Heart left ventricle (tissue), 16 donors: Measurements from ENCODE around the gene CLMN. TPM values are rescaled to one million over a fixed set of nuclear protein-coding genes. Genes with fewer than 3 reads are reported as not detected.
A peak's percentile ranks its signal among the peaks of the same experiment; 100 is the strongest.

Experiments used
- ATAC-seq, 4 donors: fragments of 200-7000 bp; cut with Tn5 transposase; one replicate each; pipeline ENCODE4 v1.9.1; 2020 to 2022; ENCODE audit warnings: moderate library complexity in 4 of 4, mild to moderate bottlenecking in 3 of 4, moderate number of reproducible peaks in 1 of 4
- DNase-seq, 5 donors: peaks; one replicate each; pipeline ENCODE4 v3.0.0-alpha.2; 2020
- H3K27ac ChIP-seq, 12 donors: fragments of 200-600 bp; sonication (generic) in 4 of 12; one replicate each; pipeline versions ENCODE4 v1.5.0 to v1.8.0; 2016 to 2022; ENCODE audit warnings: mild to moderate bottlenecking in 2 of 12
- H3K27me3 ChIP-seq, 9 donors: fragments of 200-600 bp; sonication (generic) in 2 of 9; one replicate each; pipeline versions ENCODE4 v1.5.1 to v1.8.0; 2016 to 2022; ENCODE audit warnings: mild to moderate bottlenecking in 3 of 9
- H3K36me3 ChIP-seq, 9 donors: fragments of 200-600 bp; sonication (generic) in 2 of 9; one replicate each; pipeline versions ENCODE4 v1.5.0 to v1.8.0; 2018 to 2022; ENCODE audit warnings: mild to moderate bottlenecking in 2 of 9
- H3K4me1 ChIP-seq, 12 donors: fragments of 200-600 bp; sonication (generic) in 4 of 12; one replicate each; pipeline versions ENCODE4 v1.5.0 to v1.8.0; 2016 to 2022; ENCODE audit warnings: mild to moderate bottlenecking in 3 of 12
- H3K4me3 ChIP-seq, 12 donors: fragments of 200-600 bp; sonication (generic) in 4 of 12; one replicate each; pipeline versions ENCODE4 v1.5.0 to v1.8.0; 2017 to 2022; ENCODE audit warnings: mild to moderate bottlenecking in 9 of 12, moderate library complexity in 4 of 12
- H3K9me3 ChIP-seq, 12 donors: fragments of 200-600 bp; sonication (generic) in 4 of 12; one replicate each; pipeline versions ENCODE4 v1.5.0 to v1.8.0; 2016 to 2022; ENCODE audit warnings: mild to moderate bottlenecking in 1 of 12
- POLR2A ChIP-seq, 2 donors: fragments of 450-650 bp; IDR thresholded peaks; one replicate each; pipeline ENCODE4 v1.6.1; 2017; ENCODE audit warnings: antibody characterized with exemption in 2 of 2, mild to moderate bottlenecking in 2 of 2, moderate library complexity in 2 of 2
- WGBS, 4 donors: extraction: QIAGEN DNeasy Blood & Tissue Kit in 2 of 4; methylation state at CpG; one replicate each; pipeline versions ENCODE4 v1.1.5 to v1.1.7; 2013 to 2018; 5-methylcytosine and 5-hydroxymethylcytosine counted together
- intact Hi-C, 10 donors: fragments of 100-400 bp; cut with DNase I; formaldehyde crosslinking; loops; one replicate each; pipeline versions ENCODE4 v1.11.1 to v1.14.2; 2022
- polyA plus RNA-seq, 2 donors: library from polyadenylated mRNA; stranded (reverse); fragments of 200-250 nt; gene quantifications; one replicate each; pipeline ENCODE4 v1.2.3, GENCODE V29; 2013
- total RNA-seq, 9 donors: library from RNA; depleted of rRNA in 2 of 9; stranded (reverse); fragments of >200 nt in 2 of 9; fragmentation: NEBNext Ultra II Directional in 3 of 9; extraction: Animal tissue kit (Norgen Biotek cat#: 25700) in 3 of 9; gene quantifications; one replicate each; pipeline versions ENCODE4 v1.1.0 to v1.2.4, GENCODE V29; 2016 to 2023
- TF ChIP-seq, protein P1 (sequence below), 12 donors: fragments of 200-600 bp; sonication (generic) in 4 of 12; IDR thresholded peaks; one replicate each; pipeline versions ENCODE4 v1.5.0 to v1.8.0; 2018 to 2022; ENCODE audit warnings: antibody characterized with exemption in 12 of 12, mild to moderate bottlenecking in 5 of 12
- donor health status: ischemic (EF 13 %, LVEDD 7.1; RV severe dilation, severe dysfunction).
- donor health status: healthy with polysubstance abuse.
- donor health status: DM: no; HTN: yes; CAD: no.
- donor health status: DM: no; HTN: no; CAD: no.
- donor health status: ischemic (EF 25% LVEDD 6.9; RV normal size, moderate dysfunction).
- donor health status: ischemic (EF 25% LVEDD 5.7; RV mildly dilated, moderate dysfunction).
- donor health status: healthy.
- donor health status: DM: yes; HTN: yes; CAD: no.
- donor health status: ischemic (EF 35%, LVEDD 5.7; RV mildly dilated, moderate dysfunction).
- donor health status: nonischemic (EF 11% LVEDD 7.7; RV severe dilation, severe dysfunction).
- donor health status: DM: yes; HTN: yes; CAD: no.
- donor health status: PGD.
- donor health status: ischemic (EF 29% LVEDD 5.4; RV normal size, mild dysfunction).
- donor health status: nonischemic (EF 23%, LVEDD 6.1; RV moderate dilation, normal function).

Gene CLMN
- total and polyA plus RNA-seq, 11 donors: 3.1 to 10.2 (median 6.7) TPM

DNA sequence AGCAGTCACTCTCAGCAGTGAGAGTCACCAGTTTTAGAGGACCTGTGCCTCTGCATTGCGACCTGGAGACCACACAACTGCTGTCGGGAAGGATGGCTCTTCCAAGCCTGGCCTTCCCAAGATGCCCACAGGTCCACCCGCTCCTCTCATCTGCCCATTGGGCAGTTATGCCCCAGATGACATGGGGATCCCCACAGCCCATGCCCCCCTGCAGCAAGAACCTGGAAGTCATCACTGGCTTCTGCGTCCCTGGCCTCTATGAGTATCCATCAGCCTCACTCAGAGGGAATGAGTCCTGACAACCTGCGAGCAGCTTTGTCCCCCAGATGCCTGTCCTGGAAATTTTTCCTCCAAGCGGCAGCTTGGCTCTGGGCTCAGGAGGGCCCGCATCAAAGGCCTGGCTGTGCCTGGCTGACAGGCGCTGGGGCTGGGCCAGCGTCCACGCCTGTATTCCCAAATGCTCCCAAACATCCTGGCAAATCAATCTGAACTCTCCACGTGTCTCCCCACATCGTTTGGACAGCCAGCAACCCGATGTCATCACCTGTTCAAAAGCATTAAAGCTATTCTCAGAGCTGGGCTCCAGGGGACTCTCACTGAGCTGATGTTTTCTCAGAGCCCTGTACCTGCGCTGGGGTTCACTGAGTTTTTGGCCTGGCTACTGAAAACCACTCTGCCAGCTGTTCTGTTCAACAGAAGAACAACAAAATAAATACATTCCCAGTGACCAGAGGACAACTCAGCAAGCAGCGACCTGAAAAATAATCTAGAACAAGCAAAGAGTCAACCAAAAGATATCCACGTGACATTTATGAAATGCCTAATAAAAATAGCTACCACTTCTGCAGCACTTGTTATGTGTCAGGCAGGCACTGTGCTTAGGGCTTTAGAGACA lies 57.8 kb downstream of the CLMN start:
- no peaks in the 10 kb centered on the region for H3K27me3 ChIP-seq
- intact Hi-C loops: no loop called here
- peaks cover 0 to 7% (median 0%) of the 10 kb centered on the region in 12 donors for H3K9me3 ChIP-seq
- TF ChIP-seq POLR2A (IDR thresholded peaks at IDR 0.05): no peak
- TF ChIP-seq, protein P1, sequence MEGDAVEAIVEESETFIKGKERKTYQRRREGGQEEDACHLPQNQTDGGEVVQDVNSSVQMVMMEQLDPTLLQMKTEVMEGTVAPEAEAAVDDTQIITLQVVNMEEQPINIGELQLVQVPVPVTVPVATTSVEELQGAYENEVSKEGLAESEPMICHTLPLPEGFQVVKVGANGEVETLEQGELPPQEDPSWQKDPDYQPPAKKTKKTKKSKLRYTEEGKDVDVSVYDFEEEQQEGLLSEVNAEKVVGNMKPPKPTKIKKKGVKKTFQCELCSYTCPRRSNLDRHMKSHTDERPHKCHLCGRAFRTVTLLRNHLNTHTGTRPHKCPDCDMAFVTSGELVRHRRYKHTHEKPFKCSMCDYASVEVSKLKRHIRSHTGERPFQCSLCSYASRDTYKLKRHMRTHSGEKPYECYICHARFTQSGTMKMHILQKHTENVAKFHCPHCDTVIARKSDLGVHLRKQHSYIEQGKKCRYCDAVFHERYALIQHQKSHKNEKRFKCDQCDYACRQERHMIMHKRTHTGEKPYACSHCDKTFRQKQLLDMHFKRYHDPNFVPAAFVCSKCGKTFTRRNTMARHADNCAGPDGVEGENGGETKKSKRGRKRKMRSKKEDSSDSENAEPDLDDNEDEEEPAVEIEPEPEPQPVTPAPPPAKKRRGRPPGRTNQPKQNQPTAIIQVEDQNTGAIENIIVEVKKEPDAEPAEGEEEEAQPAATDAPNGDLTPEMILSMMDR (IDR thresholded peaks at IDR 0.05): no peak
- no peak overlapping the region for H3K4me3 ChIP-seq
- peak overlapping the region in 11 of 12 donors; percentile 28 to 70 (median 49) for H3K27ac ChIP-seq
- DNase-seq: peak in 2 of 5 donors; percentile 45 to 64
- ATAC-seq: peak; percentile 38 to 68 (median 53)
- H3K4me1 ChIP-seq: peaks cover 9 to 57% (median 34%) of the 10 kb centered on the region in 12 donors
- H3K36me3 ChIP-seq: no peaks in the 10 kb centered on the region
- 40 to 52% (median 45%) methylated on average over 15 to 16 of the region's 16 CpGs for WGBS, 4 donors

DNA sequence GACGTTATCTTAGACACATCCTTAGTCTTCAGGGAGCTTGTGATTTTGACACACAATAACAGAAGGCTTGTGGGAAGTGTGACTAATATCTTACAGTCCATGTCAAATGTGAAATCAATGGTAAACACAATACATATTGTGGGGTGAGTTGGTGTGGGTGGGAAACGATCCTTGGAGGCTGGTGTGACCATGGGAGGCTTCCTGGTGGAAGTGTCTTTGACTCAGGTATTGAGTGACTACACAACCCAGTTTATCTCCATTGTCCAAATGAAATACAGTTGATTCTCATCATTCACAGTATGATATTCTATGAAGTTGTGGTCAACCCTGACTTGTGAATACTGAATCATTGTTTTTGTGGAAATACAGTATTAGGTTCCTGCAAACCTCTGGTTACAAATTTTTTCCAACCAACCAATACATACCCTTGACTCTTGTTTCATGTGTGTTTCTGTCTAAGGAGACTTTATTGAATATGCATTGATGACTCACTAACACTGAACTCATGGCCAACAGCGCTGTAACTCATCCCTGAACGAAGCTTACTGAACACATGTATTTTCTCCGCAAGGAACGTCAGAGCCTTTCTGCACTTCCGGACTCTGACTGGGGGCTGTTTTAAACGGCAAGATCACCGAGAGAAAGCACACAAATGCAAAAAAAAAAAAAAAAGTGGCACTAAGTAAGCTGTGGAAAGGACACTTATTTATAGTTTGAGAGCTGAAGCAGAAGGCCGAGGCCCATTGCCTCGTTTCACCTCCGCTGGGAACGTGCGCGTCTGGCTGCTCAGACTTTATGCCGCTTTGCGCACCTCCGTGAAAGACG lies 59.0 kb downstream of the CLMN start:
- H3K36me3 ChIP-seq: no peaks in the 10 kb centered on the region
- WGBS, 4 donors: 66 to 72% (median 70%) methylated on average over 19 of the region's 19 CpGs
- no peaks in the 10 kb centered on the region for H3K9me3 ChIP-seq
- no peaks in the 10 kb centered on the region for H3K27me3 ChIP-seq
- no peak for TF ChIP-seq POLR2A (IDR thresholded peaks at IDR 0.05)
- TF ChIP-seq, protein P1 (IDR thresholded peaks at IDR 0.05): no peak
- intact Hi-C loops: no loop called here
- peak overlapping the region in 11 of 12 donors; percentile 16 to 70 (median 49) for H3K27ac ChIP-seq
- H3K4me3 ChIP-seq: no peak overlapping the region
- ATAC-seq (peak in 2 of 4 donors; percentile 6 to 24), DNase-seq (no peak)
- H3K4me1 ChIP-seq: peaks cover 8 to 62% (median 33%) of the 10 kb centered on the region in 12 donors

DNA sequence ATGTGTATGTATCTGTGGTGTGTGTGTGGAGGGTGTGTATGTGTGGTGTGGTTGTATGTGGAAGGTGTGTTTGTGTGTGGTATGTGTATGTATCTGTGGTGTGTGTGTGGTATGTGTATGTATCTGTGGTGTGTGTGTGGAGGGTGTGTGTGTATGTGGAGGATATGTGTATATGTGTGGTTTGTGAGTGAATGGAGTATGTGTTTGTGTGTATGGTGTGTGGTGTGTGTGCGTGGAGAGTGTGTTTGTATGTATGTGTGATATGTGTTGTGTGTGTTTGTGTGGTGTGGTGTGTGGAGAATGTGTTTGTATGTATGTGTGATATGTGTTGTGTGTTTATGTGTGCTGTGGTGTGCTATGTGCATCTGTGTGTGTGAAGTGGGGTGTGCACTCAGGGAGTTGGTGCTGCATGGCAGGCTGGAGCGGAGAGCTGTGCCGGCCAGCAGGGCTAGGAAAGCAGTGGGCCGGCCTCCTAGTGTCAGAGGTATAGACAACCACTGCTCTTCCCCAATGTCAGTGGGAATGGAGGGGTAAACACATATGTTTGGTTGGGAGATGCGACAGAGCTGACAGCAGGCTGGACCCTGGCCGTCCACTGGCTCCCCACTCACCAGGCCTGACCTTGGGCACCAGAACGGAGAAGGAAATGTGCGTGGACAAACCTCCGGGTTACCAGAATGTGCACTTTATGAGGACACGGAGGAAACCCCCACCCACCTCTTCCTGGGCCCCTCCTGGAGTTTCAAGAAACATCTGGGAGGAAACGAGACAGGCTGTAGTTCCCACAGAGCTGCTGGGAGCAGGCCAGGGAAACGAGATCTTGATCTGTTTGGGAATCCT lies 60.7 kb downstream of the CLMN start:
- intact Hi-C loops: loop anchor here in 1 of 10 donors (5.0 kb wide), 1 partner anchor 63 kb away; no protein-coding TSS in a partner anchor
- ATAC-seq: peak in 2 of 4 donors; percentile 5 to 50
- no peaks in the 10 kb centered on the region for H3K27me3 ChIP-seq
- H3K36me3 ChIP-seq: no peaks in the 10 kb centered on the region
- peaks cover 6 to 61% (median 26%) of the 10 kb centered on the region in 12 donors for H3K4me1 ChIP-seq
- H3K9me3 ChIP-seq: no peaks in the 10 kb centered on the region
- peak in 2 of 5 donors; percentile 35 to 45 for DNase-seq
- H3K4me3 ChIP-seq: no peak overlapping the region
- peak overlapping the region in 9 of 12 donors; percentile 2 to 62 (median 49) for H3K27ac ChIP-seq
- TF ChIP-seq POLR2A (IDR thresholded peaks at IDR 0.05): no peak
- TF ChIP-seq, protein P1 (IDR thresholded peaks at IDR 0.05): no peak
- 42 to 68% (median 51%) methylated on average over 10 to 12 of the region's 12 CpGs for WGBS, 4 donors
